ENCODE measurements around the gene MYCBPAP.
A peak's percentile ranks its signal among the peaks of the same experiment; 100 is the strongest.

MYCBPAP gene

DNA sequence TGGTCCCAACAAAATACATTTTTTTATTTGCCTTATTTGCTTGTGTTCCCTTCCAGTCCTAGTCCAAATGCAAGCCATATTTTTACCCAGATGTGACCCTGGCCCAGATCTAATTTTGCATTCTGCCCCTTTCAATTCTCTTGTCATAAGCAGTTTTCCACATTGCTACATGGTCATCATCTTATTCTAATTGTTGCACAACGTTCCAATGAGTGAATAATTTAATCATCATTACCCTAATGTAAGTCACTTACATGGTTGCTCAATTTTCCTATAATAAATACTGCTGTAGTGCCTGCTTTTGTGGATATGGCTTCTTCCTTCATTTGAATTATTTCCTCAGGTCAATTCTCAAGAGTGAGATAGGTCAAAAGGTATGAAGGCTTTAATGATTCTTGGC lies 16.7 kb upstream of the MYCBPAP start:
- no peak for DNase-seq

DNA sequence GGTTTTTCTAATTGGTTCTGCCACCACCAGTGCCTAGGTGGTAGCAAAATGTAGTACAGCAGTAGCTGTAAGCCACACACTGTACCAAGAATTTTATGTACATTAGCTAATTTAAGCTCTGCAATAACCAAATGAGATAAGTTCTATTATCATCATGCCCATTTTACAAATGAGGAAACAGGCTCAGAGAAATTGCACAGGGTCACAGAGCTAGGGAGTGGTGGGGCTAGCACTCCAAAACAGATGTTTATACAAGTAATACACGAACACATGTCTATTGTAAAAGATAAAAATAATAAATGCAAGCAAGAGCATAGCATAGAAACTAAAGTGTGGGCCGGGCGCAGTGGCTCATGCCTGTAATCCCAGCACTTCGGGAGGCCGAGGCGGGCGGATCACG lies 16.0 kb upstream of the MYCBPAP start:
- no peak for DNase-seq

DNA sequence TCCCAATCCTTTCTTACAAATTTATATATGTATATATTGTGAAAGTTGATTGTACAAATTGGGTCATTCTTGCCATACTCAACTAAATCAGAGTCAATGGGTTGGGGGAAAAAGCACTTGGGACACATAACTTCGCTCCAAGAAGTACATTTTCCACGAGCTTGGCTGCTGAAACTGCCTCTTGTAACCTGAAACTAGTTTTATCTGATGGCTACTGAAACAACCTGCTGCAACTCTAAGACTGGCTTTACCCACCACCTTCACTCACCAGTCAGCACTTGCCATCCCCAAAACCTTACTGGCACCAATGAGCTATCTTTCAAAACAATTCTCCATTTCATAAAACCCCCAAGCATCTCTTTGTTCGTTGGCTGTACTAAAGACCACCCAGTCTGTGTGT lies 14.5 kb upstream of the MYCBPAP start:
- DNase-seq: no peak

DNA sequence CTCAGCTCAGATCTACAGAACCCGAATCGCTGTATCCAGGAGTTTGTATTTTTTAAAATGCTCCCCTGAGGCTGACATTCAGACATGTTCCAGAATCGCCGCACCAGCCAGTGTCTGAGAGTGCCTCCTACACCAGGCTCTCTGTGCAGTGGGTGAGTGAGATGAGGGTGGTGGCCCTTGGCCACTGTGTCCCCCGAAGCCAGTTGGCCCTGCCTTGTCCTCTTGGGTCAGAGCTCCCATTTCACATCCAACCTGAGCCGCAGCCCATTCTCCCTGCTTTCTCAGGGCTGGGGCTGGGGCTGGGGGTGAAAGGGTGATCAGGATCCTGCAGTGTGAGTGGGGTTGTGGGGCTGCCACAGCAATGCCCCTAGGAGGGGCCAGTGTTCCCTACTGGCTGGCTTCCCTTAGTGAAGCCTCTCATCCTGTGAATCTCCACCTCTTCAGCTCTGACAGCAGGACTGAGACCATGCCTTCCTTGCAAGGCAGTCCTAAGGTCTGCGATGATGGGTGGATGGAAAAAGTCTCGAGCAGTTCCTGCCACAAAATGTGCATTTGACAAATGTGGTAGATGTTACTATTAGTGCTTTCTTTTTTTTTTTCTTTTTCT lies 12.9 kb upstream of the MYCBPAP start:
- no peak for DNase-seq

GRCh38 chr17:50495918-50496317 lies 12.3 kb upstream of the MYCBPAP start:
- DNase-seq: no peak

- DNase-seq: no peak
Observed at GRCh38 chr17:50498021-50498874, 10.0 kb upstream of the MYCBPAP start.

- no peak for DNase-seq
Observed at GRCh38 chr17:50499270-50499669, 9.0 kb upstream of the MYCBPAP start.

- no peak for DNase-seq
Observed at GRCh38 chr17:50499721-50500120, 8.5 kb upstream of the MYCBPAP start.

- peak; percentile 64 for DNase-seq
Observed at GRCh38 chr17:50501054-50501453, 7.2 kb upstream of the MYCBPAP start.

DNA sequence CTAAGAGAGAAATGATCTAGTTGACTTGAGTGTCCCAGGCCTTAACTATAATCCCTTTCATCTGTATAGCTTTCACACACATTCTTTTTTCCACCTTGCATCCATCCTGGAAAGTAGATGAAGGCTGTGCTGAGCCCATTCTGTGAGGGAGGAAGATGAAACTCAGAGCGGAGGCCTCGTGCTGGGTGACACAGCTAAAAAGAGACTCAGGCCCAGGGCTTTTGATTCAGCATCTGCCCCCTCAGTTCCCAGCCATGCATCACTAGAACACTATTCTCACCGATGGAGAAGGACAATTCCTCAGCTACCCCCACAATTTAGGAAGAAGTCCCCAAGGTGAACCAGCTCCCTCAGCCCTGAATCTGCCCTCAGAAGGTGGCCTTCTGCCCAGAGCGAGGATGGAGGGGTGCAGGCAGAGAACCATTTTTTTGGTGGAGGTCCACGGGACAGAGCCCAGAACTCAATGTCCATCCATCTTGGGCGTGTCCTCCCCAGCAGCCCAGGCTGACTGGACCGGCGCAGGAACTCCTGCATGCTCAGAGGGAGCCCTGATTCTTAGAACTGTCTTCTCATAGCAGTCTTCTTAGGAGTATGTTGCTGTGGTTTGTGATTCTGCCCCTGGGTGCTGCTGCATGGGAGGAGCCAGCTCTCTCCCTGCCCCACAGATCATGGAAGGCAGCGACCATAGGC lies 5.8 kb upstream of the MYCBPAP start:
- no peak for DNase-seq

- no peak for DNase-seq
Observed at GRCh38 chr17:50505591-50506130, 2.6 kb upstream of the MYCBPAP start.

DNA sequence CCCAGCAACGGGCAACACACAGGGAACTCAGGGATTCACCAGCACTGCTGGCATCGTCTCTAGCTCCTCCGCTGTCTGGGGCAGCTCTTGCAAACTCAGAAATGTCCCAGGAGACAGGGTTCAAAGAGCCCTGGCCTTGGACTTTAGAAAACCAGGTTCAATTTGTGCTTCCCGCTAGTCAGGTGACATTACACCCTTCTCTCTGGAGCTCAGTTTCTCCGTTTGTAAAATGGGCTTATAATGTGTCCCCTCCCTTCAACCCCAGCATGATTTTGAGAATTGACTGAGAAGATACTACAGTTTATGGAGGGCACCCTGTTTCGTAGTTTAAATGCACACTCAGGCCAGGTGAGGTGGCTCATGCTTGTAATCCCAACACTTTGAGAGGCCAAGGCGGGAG lies 1.9 kb upstream of the MYCBPAP start:
- DNase-seq: no peak

DNA sequence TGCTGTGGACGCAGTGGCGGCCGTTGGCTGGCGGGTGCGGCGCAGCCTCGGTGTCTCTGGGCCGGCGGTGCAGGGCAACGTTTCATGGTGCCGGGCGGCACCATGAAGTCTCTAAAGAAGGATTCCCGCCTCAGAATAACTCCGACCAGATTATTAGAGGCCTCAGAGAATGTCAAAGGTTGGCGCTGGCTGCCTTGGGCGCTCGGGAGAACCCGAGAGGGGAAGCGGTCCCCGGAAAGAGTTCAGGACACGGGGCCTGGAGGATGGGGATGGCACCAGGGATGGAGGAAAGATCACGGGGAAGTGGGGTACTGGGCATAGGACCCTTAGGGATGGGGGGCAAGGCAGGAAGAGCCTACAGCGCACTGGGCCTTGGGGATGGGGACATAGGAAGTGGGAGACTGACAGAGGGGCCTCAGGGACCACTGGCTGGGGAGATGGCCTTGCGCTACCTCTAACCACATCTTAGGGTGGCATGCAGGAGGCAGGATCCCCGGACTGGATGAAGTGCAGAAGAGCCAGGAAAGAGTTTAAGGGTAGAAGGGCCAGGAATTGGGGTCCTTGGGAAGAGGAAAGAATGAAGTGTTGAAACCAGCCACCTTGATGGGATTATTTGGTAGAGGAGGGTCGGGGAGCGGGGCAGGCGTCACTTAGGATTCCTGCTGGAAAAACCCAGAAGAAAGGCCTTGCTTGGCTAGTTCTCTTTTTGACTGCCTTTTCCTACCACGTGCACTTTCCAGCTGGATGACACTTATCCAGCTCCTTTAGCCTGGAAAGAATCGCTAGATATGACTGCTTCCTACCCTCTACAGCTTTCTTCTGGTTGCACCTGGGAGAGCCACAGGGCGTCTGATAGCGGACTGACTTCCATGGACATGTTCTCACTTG lies 578 bp downstream of the MYCBPAP start:
- DNase-seq: no peak

- DNase-seq: no peak
Observed at GRCh38 chr17:50511058-50511457, 2.8 kb downstream of the MYCBPAP start.

- no peak for DNase-seq
Observed at GRCh38 chr17:50513495-50513894, 5.3 kb downstream of the MYCBPAP start.

DNA sequence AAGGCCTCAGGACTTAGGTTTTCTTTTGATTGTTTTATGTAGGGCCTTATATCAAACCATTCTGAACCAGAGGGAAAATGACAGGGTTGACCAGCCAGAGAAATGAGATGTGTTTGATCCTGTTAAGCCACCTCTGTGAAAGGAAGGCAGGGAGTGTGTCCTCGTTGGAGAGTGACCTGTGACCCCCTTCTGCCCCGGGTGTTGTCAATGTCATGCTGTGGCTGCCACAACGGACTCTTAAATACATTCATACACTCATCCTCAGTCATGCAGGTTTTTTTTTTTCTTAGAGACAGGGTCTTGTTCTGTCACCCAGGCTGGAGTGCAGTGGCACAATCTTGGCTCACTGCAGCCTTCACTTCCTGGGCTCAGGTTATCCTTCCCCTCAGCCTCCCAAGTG lies 6.1 kb downstream of the MYCBPAP start:
- no peak for DNase-seq

DNA sequence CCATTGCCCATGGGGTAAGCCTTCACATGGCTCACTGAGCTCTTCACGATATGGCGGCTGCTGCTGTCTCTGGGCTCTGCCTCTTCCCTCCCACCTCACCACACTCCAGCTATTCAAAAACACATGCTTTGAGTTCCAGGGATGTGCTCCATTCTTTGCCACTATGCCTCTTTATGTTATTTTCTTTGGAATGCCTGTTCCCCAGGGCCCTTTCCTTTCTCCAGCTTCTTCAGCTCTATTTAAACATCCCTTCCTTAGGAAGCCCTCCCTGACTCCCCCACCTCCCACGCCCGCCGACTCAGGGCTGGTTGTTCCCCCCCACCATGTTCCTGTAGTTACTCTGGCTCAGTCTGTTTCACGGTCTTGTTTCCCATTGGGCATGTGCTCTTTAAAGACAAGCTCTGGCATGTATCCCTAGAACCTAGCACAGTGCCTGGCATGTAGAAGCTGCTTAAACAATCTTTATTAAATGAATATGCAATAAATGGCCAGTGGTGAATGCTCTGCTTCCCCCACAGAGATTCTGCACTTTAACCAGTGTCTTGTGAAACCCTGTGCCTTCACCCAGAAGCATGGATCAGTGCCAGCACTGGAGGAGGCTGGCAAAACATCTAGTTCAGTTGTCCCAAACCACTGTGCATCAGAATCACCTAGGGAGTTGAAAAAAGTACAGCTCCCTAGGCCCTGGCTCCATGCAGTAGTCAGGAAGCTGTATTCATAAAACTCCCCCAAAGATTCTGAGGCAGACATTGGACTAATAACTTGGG lies 6.9 kb downstream of the MYCBPAP start:
- DNase-seq: peak; percentile 32

DNA sequence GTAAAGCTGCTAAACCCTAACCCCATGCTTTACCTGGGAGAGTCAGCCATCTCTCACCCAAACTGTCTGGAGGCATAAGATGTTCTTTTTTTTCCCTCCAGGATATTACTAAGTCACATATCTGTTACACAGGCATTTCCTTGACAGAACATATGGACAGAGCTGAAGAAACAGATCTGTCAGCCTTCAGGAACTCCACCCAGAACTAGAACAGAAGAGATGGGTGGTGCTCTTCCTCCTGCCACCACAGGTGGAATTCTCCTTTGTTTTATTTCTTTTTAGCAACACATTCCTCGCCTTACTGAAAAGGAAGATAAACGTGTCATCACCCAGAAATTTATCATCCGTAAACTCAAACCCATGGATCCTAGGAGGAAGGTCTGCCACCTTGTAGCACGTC lies 8.8 kb downstream of the MYCBPAP start:
- no peak for DNase-seq

- no peak for DNase-seq
Observed at GRCh38 chr17:50517504-50518383, 9.5 kb downstream of the MYCBPAP start.

- DNase-seq: no peak
Observed at GRCh38 chr17:50518384-50519023, 10.3 kb downstream of the MYCBPAP start.
